ENCODE data around the gene PPP1R15A.

DNA sequence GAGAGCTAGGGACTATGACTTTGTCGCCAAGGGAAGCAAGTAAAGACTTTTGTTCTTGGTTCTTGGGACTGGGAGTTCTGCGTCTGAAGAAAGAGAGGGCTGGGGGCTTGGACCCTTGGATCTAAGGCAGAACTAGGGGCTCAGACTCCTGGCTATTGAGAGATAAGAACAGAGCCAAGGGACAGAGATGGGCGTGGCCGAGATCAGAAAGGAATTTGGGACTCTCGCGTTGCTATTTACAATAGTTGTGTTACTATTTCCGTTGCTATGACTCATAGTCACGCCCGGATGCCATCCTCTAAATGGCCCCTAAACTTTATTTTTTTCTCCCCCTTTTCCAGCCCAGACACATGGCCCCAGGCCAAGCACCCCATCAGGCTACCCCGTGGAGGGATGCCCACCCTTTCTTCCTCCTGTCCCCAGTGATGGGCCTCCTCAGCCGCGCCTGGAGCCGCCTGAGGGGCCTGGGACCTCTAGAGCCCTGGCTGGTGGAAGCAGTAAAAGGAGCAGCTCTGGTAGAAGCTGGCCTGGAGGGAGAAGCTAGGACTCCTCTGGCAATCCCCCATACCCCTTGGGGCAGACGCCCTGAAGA lies 759 bp downstream of the PPP1R15A start:
- TF ChIP-seq TOX (CRISPR knock-in tag; IDR thresholded peaks at IDR 0.05; ENCODE audit: borderline replicate concordance), result peak; percentile 74; the same call in 1 of the 2 replicates
- TF ChIP-seq, protein P1, sequence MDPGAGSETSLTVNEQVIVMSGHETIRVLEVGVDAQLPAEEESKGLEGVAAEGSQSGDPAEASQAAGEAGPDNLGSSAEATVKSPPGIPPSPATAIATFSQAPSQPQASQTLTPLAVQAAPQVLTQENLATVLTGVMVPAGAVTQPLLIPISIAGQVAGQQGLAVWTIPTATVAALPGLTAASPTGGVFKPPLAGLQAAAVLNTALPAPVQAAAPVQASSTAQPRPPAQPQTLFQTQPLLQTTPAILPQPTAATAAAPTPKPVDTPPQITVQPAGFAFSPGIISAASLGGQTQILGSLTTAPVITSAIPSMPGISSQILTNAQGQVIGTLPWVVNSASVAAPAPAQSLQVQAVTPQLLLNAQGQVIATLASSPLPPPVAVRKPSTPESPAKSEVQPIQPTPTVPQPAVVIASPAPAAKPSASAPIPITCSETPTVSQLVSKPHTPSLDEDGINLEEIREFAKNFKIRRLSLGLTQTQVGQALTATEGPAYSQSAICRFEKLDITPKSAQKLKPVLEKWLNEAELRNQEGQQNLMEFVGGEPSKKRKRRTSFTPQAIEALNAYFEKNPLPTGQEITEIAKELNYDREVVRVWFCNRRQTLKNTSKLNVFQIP (CRISPR knock-in tag; IDR thresholded peaks at IDR 0.05; ENCODE audit: borderline replicate concordance, low read depth), result no peak; the same call in 1 of the 2 replicates

All from SK-N-SH treated with all-trans-retinoic acid at 6 μM for 48 hours (cell line).